ENCODE measurements around the gene ULK4.
A peak's percentile ranks its signal among the peaks of the same experiment; 100 is the strongest.

The ULK4 gene

DNA sequence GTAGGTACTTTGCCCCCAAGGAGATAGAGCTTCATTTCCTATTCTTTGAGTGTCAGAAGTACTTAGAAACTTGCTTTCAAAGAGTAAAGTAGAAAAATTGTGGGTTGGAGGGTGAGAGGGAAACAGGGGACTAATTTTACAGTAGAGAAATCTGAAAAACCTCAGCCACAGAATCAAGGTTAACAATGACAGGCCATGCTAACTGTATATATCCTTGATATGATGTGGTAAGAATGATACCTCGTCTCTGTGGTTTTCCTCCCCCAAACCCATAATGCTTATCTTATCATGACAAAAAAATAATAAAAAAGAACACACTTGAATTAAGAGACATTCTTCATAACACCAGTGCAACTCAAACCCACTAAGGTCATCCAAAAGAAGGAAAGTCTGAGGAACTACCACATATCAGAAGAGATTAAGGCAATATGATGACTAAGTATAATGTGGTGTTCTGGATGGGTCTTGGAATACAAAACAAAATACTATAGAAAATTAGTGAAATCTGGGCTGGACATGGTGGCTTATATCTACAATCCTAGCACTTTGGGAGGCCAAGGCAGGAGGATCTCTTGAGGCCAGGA, 360.4 kb downstream of the ULK4 start:
- Histone ChIP-seq H3K27me3 (ENCODE audit: insufficient read depth, low read length, poor library complexity) (no peaks in the 10 kb centered on the region), H3K4me1 (ENCODE audit: insufficient read depth, low read length) (no peaks in the 10 kb centered on the region), H2AFZ (ENCODE audit: low read depth, low read length) (no peak overlapping the region), H4K20me1 (ENCODE audit: insufficient read depth, low read length) (no peaks in the 10 kb centered on the region), H3K4me3 (ENCODE audit: low read depth in 1 of 2, low read length in 2 of 2) (no peak overlapping the region), H3K27ac (ENCODE audit: low read length) (no peak overlapping the region), H3K9ac (ENCODE audit: low read depth, low read length) (no peak overlapping the region), H3K9me3 (ENCODE audit: insufficient read depth, low read length, severe bottlenecking) (no peaks in the 10 kb centered on the region), H3K4me2 (ENCODE audit: insufficient read depth, low read length) (no peak overlapping the region), H3K36me3 (ENCODE audit: insufficient read depth, low read length) (no peaks in the 10 kb centered on the region), H3K79me2 (ENCODE audit: insufficient read depth, low read length) (no peaks in the 10 kb centered on the region)
- ATAC-seq (ENCODE audit: insufficient read depth, low read depth), result peak; percentile 37; the same call in 1 of the 3 replicates
- TF ChIP-seq, protein P1, sequence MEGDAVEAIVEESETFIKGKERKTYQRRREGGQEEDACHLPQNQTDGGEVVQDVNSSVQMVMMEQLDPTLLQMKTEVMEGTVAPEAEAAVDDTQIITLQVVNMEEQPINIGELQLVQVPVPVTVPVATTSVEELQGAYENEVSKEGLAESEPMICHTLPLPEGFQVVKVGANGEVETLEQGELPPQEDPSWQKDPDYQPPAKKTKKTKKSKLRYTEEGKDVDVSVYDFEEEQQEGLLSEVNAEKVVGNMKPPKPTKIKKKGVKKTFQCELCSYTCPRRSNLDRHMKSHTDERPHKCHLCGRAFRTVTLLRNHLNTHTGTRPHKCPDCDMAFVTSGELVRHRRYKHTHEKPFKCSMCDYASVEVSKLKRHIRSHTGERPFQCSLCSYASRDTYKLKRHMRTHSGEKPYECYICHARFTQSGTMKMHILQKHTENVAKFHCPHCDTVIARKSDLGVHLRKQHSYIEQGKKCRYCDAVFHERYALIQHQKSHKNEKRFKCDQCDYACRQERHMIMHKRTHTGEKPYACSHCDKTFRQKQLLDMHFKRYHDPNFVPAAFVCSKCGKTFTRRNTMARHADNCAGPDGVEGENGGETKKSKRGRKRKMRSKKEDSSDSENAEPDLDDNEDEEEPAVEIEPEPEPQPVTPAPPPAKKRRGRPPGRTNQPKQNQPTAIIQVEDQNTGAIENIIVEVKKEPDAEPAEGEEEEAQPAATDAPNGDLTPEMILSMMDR (IDR thresholded peaks at IDR 0.05; ENCODE audit: borderline replicate concordance, extremely low read depth, low read length, poor library complexity, severe bottlenecking), result no peak
- no peak for TF ChIP-seq EZH2 (IDR thresholded peaks at IDR 0.05; ENCODE audit: borderline replicate concordance, low read depth, low read length, severe bottlenecking)
- DNase-seq, result no peak

DNA sequence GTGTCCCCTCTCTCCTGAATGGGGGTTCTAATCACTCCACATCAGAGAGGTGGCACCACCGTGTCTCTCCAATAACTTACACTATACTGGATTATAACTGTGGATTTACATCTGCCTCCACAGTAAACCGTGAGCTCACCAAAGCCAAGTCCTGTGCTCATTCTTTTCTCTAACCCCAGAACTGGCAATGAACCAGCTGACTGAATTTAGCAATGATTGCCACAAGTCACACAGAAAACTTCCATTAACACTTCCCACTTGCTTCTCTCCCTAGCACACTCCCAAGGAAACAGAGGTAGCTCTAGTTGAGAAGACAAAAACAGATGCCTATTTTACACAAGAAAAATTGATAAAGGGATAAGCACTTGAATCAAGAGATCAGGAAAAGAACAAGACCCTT, 361.3 kb downstream of the ULK4 start:
- Histone ChIP-seq H3K9ac (ENCODE audit: low read depth, low read length) (no peak overlapping the region), H4K20me1 (ENCODE audit: insufficient read depth, low read length) (no peaks in the 10 kb centered on the region), H2AFZ (ENCODE audit: low read depth, low read length) (no peak overlapping the region), H3K79me2 (ENCODE audit: insufficient read depth, low read length) (no peaks in the 10 kb centered on the region), H3K4me2 (ENCODE audit: insufficient read depth, low read length) (no peak overlapping the region), H3K36me3 (ENCODE audit: insufficient read depth, low read length) (no peaks in the 10 kb centered on the region), H3K27me3 (ENCODE audit: insufficient read depth, low read length, poor library complexity) (no peaks in the 10 kb centered on the region), H3K4me1 (ENCODE audit: insufficient read depth, low read length) (no peaks in the 10 kb centered on the region), H3K9me3 (ENCODE audit: insufficient read depth, low read length, severe bottlenecking) (no peaks in the 10 kb centered on the region), H3K4me3 (ENCODE audit: low read depth in 1 of 2, low read length in 2 of 2) (no peak overlapping the region), H3K27ac (ENCODE audit: low read length) (no peak overlapping the region)
- no peak for DNase-seq
- no peak for ATAC-seq (ENCODE audit: insufficient read depth, low read depth)
- TF ChIP-seq EZH2 (IDR thresholded peaks at IDR 0.05; ENCODE audit: borderline replicate concordance, low read depth, low read length, severe bottlenecking), result no peak
- TF ChIP-seq, protein P1 (IDR thresholded peaks at IDR 0.05; ENCODE audit: borderline replicate concordance, extremely low read depth, low read length, poor library complexity, severe bottlenecking), result no peak

DNA sequence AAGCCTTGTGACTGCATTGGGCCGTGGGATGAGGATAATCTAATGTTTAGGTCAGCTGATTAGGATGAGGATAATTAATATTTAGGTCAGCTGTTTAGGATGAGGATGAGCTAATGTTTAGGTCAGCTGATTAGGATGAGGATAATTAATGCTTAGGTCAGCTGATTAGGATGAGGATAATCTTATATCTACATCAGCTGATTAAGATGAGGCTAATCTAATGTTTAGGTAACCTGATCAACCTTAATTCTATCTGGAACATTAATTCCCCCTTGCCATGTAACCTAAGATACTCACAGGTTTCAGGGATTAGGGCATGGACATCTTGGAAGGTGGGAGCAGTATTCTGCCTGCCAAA, 362.8 kb downstream of the ULK4 start:
- no peak overlapping the region for H3K9ac ChIP-seq (ENCODE audit: low read depth, low read length)
- no peak for DNase-seq
- H3K4me1 ChIP-seq (ENCODE audit: insufficient read depth, low read length), result no peaks in the 10 kb centered on the region
- H3K27ac ChIP-seq (ENCODE audit: low read length), result no peak overlapping the region
- H4K20me1 ChIP-seq (ENCODE audit: insufficient read depth, low read length), result no peaks in the 10 kb centered on the region
- H2AFZ ChIP-seq (ENCODE audit: low read depth, low read length), result no peak overlapping the region
- no peak for ATAC-seq (ENCODE audit: insufficient read depth, low read depth)
- TF ChIP-seq, protein P1 (IDR thresholded peaks at IDR 0.05; ENCODE audit: borderline replicate concordance, extremely low read depth, low read length, poor library complexity, severe bottlenecking), result no peak
- no peak for TF ChIP-seq EZH2 (IDR thresholded peaks at IDR 0.05; ENCODE audit: borderline replicate concordance, low read depth, low read length, severe bottlenecking)
- H3K79me2 ChIP-seq (ENCODE audit: insufficient read depth, low read length), result no peaks in the 10 kb centered on the region
- H3K36me3 ChIP-seq (ENCODE audit: insufficient read depth, low read length), result no peaks in the 10 kb centered on the region
- H3K4me2 ChIP-seq (ENCODE audit: insufficient read depth, low read length), result no peak overlapping the region
- H3K27me3 ChIP-seq (ENCODE audit: insufficient read depth, low read length, poor library complexity), result no peaks in the 10 kb centered on the region
- no peaks in the 10 kb centered on the region for H3K9me3 ChIP-seq (ENCODE audit: insufficient read depth, low read length, severe bottlenecking)
- no peak overlapping the region for H3K4me3 ChIP-seq (ENCODE audit: low read depth in 1 of 2, low read length in 2 of 2)

Data from DND-41 (cell line).